GM12878 (cell line): ENCODE data around the gene TP53I11. TPM values are rescaled to one million over a fixed set of nuclear protein-coding genes. Genes with fewer than 3 reads are reported as not detected.

Experiments used
- ASH2L ChIP-seq: fragments of 300-600, 200-600 bp; sonication (generic); IDR thresholded peaks from 2 replicates; pipeline ENCODE4 v1.6.1; 2017; ENCODE audit warnings: low read depth, mild to moderate bottlenecking, borderline replicate concordance
- BHLHE40 ChIP-seq, 2 experiments: fragments of 450-650 bp in 1 of 2; IDR thresholded peaks; 2 replicates each; pipeline ENCODE4 v1.6.1; 2011 to 2017; ENCODE audit warnings: low read depth in 2 of 2, borderline replicate concordance in 1 of 2, improper control_type of control experiment in 1 of 2, low read length in 1 of 2, mild to moderate bottlenecking in 1 of 2
- CUX1 ChIP-seq: IDR thresholded peaks from 2 replicates; pipeline ENCODE4 v1.6.1; 2012; ENCODE audit warnings: improper control_type of control experiment, low read depth, low read length; ENCODE audit not compliant: insufficient replicate concordance
- EZH2 ChIP-seq: IDR thresholded peaks from 2 replicates; pipeline ENCODE4 v1.6.1; 2012; ENCODE audit warnings: low read depth, mild to moderate bottlenecking, control low read depth, inconsistent platforms, low read length, borderline replicate concordance; ENCODE audit not compliant: control insufficient read depth
- POLR2A ChIP-seq: IDR thresholded peaks from 2 replicates; pipeline ENCODE4 v1.6.1; 2011; ENCODE audit warnings: low read depth, mild to moderate bottlenecking, low read length
- RAD51 ChIP-seq: fragments of 450-650 bp; IDR thresholded peaks from 2 replicates; pipeline ENCODE4 v1.6.1; 2016; ENCODE audit warnings: moderate library complexity, mild to moderate bottlenecking, inconsistent platforms
- SMAD5 ChIP-seq: IDR thresholded peaks from 2 replicates; pipeline ENCODE4 v1.6.1; 2016; ENCODE audit warnings: antibody characterized with exemption, low read depth
- TAF1 ChIP-seq: IDR thresholded peaks from 2 replicates; pipeline ENCODE4 v1.6.1; 2011; ENCODE audit warnings: mild to moderate bottlenecking, low read depth, low read length, borderline replicate concordance
- ZBTB4 ChIP-seq: fragments of 450-650 bp; formaldehyde crosslinking; IDR thresholded peaks from 2 replicates; pipeline ENCODE4 v1.4.0; 2022; ENCODE audit warnings: mild to moderate bottlenecking, moderate library complexity
- polyA plus RNA-seq, 11 experiments: library from polyadenylated mRNA; depleted of rRNA in 4 of 11; unstranded in 6 of 11; stranded (reverse) in 5 of 11; fragments of >200 nt; fragmentation: Nextera tagmentation in 4 of 11; fragmentation: Illumina TruSeq in 1 of 11; extraction: Ambion mirVana in 4 of 11; extraction: Trizol in 1 of 11; gene quantifications; 1 replicate in 1 of 11; 2 replicates in 10 of 11; pipeline versions ENCODE4 v1.2.1 to v1.2.3, GENCODE V29; 2011 to 2016; ENCODE audit warnings: inconsistent platforms in 2 of 11, missing spikeins in 2 of 11, low read depth in 1 of 11
- total RNA-seq, 4 experiments: library from RNA; depleted of rRNA in 3 of 4; stranded (reverse); fragments of >200 nt in 3 of 4; fragmentation: Illumina TruSeq in 1 of 4; extraction: Trizol in 1 of 4; gene quantifications; 2 replicates each; pipeline versions ENCODE4 v1.2.1 to v1.2.3, GENCODE V29; 2013 to 2021
- TF ChIP-seq, protein P1 (sequence below): IDR thresholded peaks from 2 replicates; pipeline ENCODE4 v1.6.1; 2012; ENCODE audit warnings: low read depth, low read length, improper control_type of control experiment

TP53I11 gene
- total and polyA plus RNA-seq, 10 of the 15 experiments (the other 5 are each of a cell fraction or from before 2014, with no cell fraction given) = 0.03 to 0.28 (median 0.17) TPM; not detected in 3

GRCh38 chr11:44987506-44987905 lies 36.8 kb upstream of the TP53I11 start (continued):
- TF ChIP-seq CUX1 = no peak
- no peak for TF ChIP-seq ZBTB4 (CRISPR knock-in tag)
- TF ChIP-seq, protein P1, sequence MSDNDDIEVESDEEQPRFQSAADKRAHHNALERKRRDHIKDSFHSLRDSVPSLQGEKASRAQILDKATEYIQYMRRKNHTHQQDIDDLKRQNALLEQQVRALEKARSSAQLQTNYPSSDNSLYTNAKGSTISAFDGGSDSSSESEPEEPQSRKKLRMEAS = no peak
- no peak for TF ChIP-seq TAF1
- TF ChIP-seq RAD51 = no peak
- TF ChIP-seq BHLHE40 (IDR thresholded peaks at IDR 0.05; ENCODE audit: borderline replicate concordance in 1 of 2, low read depth in 2 of 2, low read length in 1 of 2) = no peak
- no peak for TF ChIP-seq EZH2
- TF ChIP-seq POLR2A = no peak
- TF ChIP-seq SMAD5 = no peak
- no peak for TF ChIP-seq ASH2L
